ENCODE data around the gene PNLDC1. TPM values are rescaled to one million over a fixed set of nuclear protein-coding genes. Genes with fewer than 3 reads are reported as not detected.
A peak's percentile ranks its signal among the peaks of the same experiment; 100 is the strongest.
"Not testable (repeated sequence)": the region's sequence is repeated elsewhere in the genome, so short reads cannot be mapped to it uniquely, and the experiment has no call there.

Gene PNLDC1
- polyA plus RNA-seq, 1 donor, result 0.23 TPM

- no peak for DNase-seq (ENCODE audit: low read depth)
These were observed 21.5 kb upstream of the PNLDC1 start for GRCh38 chr6:159778542-159779103.

DNA sequence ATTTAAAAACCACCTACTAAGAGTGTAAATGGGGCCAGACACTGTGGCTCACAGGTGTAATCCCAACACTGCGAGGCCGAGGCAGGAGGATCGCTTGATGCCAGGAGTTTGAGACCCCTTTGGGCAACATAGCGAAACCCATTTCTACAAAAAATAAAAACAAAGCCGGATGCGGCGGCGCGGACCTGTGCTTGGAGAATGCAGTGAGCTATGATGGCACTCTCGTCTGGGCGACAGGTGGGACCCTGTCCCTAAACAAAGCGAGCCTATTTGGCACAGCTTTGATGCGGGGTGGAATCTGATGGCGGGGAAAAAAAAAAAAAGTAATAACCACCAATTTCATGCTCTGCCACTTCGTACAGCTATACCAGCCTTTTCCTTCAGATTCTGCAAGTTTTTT, 11.8 kb upstream of the PNLDC1 start:
- DNase-seq (ENCODE audit: low read depth), result no peak

- DNase-seq (ENCODE audit: low read depth), result peak; percentile 14
These were observed 11.2 kb upstream of the PNLDC1 start for GRCh38 chr6:159788753-159789376.

DNA sequence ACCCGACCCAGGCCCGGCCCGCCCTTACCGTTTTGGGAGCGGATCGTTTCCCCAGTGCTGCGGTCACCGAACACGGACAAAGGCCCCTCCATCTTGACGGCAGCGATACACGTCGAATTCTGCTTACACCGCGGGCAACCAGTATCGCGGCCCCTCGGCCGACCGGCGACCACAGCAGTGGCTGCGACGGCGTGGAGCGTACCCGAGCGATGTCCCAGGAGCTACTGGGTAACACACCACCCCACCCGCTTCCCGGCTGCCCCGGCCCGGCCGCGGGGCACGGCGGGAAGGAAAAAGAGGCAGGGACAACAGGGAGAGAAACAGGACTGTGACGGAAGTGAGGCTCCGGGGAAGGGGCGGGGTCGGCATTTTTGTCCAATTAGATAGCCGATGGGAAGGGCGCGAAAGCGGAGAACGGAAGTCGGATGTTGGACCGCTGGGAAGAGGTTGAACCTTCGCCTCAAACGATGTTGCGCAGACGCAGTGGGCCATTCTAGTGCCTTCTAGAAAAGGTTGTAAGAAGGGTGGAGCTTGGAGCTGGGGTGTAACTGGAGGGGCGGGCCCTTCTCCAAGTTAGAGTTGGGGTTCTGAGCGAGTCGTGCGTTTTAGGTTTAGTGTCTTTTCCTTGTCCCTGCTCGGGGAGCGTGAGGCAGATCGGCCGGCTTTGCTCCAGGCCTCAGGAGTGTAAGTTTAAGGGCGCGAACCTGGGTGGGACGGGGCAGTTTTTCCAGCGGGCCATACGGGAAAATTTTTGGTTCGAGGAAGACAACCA, 10.5 kb upstream of the PNLDC1 start, which contains the start of gene TCP1:
Gene TCP1, minus strand, starts transcription at position 226 of the 772 bp plus-strand sequence. Its CDS starts 134 bp downstream, at position 92.
- DNase-seq (ENCODE audit: low read depth), result peak; percentile 100

- peak; percentile 96 for DNase-seq (ENCODE audit: low read depth)
These were observed 9.7 kb upstream of the PNLDC1 start, which contains the start of gene MRPL18 for GRCh38 chr6:159790149-159790955. MRPL18 (plus strand) TSS chr6:159790467; CDS start chr6:159790588, 121 bp downstream.

DNA sequence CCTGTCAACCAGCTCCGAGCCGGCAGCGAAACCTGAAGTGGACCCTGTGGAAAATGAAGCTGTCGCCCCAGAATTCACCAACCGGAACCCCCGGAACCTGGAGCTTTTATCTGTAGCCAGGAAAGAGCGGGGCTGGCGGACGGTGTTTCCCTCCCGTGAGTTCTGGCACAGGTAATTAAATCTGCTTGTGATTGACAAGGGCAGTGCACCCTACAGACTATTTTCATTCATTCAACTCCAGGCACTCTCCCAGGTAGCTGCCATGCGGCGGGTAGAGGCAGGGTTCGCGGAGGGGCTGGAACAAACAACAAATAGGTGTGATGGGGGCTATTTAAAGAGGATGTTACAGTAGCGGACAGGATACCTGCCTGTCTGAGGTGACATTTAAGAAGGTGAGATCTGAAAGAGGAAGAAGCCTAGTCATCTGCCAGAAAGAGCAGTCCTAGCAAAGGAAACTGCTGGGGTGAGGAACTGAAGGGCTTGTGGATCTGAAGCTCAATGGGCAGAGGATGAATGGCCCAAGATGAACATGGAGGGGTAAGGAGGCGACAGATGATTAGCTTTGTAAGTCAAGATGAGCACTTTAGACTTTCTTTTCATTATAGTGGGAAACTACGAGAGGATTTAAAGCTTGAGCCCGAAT, 9.0 kb upstream of the PNLDC1 start:
- no peak for DNase-seq (ENCODE audit: low read depth)

- DNase-seq (ENCODE audit: low read depth), result not testable (repeated sequence)
These were observed 5.1 kb upstream of the PNLDC1 start for GRCh38 chr6:159794976-159795375.

DNA sequence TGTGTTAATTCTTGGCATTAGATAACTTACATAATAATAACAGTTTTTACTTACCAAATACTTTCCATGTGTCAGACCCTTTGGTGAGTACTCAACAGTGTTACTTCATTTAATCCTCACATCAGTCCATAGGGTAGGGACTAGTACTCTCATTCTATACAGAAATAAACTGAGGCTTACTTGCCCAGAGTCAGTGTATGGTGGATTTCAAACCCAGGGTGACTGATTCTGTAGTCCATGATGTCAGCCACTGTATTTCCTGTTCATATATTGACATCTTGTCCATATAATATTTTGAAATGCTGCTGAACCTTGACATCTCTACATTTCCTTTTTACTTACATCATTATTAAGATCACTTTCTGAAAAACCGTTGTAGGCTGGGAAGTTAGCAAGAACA, 2.5 kb upstream of the PNLDC1 start:
- DNase-seq (ENCODE audit: low read depth), result no peak

GRCh38 chr6:159801935-159802334, 1.9 kb downstream of the PNLDC1 start:
- no peak for DNase-seq (ENCODE audit: low read depth)

- DNase-seq (ENCODE audit: low read depth), result no peak
These were observed 4.4 kb downstream of the PNLDC1 start for GRCh38 chr6:159804504-159804903.

DNA sequence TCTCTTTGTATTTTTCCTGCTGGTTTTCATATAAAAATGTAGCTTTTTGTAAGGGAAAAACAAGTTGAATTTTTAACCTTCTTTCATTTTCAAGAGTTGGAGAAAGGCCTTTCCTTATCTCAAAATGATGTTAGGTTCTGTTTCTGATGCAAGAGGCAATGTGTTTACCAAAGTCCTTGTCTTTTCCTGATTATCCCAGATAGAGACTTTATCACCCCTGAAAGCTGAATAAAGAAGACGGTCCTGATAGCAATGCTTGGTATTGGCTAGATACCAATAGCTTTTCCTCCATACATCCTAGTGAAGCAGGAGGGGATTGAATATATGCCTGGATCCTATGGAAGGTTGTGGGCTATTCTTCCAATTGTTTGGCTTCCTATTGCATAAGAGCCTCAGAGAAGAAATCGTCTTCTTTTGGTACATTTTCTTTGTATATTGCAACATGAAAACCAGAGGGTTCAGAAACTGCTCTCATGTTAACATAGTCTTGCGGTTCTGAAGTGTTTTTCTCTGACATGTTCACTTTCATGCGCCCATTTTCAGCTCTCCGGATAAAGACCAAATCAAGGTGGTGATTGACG, 5.5 kb downstream of the PNLDC1 start:
- no peak for DNase-seq (ENCODE audit: low read depth)

DNA sequence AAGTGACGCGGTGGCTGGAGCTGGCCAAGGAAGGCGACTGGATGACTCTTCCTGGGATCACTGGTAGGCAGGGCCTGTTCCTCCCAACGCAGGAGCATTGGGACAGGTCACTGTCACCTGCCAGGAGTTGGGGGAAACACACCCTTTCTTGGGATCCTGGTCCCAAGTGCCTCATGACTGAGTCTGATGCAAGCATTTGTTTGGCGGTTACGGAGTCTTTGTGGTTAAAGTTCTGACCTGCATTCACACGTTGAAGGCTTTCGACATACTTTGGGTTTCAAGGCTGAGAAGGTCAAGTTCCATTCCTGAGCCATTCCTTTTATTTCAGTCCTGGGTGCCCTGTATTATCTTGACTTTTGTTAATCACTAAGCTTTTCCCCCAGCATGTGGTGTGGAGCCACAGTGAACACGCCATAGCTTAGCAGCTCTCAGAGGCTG, 6.0 kb downstream of the PNLDC1 start:
- DNase-seq (ENCODE audit: low read depth), result no peak

DNA sequence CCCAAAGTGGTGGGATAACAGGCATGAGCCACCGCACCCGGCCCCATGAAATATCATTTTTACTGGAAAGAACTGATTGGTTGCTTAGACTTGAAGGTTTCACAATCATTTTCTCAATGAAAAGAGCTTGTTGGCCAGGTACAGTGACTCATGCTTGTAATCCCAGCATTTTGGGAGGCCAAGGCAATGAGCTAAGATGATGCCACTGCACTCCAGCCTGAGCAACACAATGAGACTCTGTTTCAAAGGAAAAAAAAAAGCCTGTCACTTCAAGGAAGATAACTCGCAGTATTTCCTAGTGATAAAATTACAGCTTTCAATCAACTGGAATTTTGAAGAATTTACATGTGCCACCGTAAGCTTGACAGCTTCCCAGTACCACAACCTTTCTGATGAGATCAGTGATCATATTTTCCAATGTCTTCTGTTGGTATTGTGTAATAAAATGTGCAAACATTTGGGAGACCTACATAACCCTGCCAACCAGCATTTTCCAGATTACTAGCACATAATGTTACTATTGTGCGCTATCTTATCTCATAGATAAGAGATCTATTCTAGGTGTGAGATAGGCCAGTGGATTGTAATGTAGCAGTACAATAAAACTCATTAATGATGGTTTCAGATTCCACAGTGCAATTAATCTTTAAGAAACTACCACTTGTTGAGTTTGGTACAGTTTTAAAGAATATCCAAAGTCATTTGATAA, 7.2 kb downstream of the PNLDC1 start:
- no peak for DNase-seq (ENCODE audit: low read depth)

DNA sequence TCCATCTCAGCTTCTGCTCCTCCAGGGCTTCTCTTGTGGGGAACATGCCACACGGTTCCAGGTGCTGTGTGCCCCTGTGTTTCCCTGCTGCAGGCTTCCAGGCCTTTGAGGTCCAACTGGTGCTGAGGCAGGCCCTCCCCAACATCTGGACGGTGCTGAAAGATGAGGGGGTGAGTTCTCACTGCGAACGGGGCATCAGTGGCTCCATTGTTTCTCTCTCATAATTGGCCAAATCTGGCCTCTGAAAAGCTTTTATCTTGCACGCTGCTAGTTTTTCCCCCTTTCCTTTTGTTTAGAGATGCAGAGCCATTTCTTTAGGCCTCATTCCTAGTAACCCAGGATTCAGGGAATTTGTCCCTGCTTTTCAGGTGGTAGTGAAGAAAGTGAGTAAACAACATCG, 8.6 kb downstream of the PNLDC1 start:
- DNase-seq (ENCODE audit: low read depth), result no peak

GRCh38 chr6:159809149-159809548, 9.1 kb downstream of the PNLDC1 start:
- no peak for DNase-seq (ENCODE audit: low read depth)

DNA sequence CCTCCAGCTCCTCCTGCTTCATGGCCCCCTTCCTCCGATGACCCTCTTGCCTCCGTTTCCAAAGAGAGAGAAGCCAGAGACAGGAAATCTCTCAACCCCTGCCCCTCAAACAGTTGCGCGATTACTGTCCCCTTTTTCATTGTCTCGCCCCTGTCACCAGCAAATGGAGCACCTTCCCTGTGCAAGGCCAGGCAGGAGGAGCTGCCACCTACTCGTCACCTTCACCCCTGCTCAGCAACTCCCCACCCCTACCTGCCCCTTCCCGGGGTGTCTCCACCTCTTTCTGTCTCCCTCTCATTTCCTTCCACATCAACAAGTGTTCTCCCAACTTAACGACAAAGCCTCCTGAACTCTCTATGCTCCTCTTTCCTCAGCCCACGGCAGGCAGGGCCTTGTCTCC, 13.7 kb downstream of the PNLDC1 start:
- no peak for DNase-seq (ENCODE audit: low read depth)

DNA sequence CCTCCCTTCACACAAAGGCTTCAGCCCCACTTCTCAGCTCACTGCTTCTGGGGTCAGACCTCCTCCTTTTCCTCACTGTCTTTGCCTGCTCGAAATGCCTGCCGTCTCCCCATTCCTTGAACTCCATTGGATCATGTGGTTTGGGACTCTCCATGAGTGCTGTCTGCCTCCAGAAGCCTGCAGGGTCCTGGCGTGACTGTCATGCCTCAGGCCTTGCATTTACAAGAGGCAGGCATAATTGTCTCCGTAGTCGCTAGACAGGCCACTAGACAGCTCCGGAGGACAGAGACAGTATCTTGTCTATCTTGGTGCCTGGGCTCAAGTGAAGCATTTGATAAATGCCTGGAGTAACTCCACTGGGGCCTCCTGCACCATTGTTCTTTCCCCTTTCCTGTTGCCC, 15.3 kb downstream of the PNLDC1 start:
- DNase-seq (ENCODE audit: low read depth), result no peak

DNA sequence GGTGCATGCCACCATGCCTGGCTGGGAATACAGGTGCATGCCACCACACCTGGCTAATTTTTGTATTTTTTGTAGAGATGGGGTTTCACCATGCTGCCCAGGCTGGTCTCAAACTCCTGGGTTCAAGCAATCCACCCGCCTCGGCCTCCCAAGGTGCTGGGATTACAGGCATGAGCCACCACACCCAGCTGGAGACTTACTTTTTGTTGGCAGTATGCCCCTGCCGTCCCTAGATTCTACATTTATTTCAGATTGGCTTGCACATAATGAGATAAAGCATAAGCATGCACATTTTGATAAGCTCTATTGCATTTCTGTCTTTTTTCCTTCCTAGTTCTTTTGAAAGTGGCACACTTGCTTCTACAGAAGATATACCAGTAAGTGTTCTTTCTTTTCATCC, 16.7 kb downstream of the PNLDC1 start:
- DNase-seq (ENCODE audit: low read depth), result not testable (repeated sequence)

DNA sequence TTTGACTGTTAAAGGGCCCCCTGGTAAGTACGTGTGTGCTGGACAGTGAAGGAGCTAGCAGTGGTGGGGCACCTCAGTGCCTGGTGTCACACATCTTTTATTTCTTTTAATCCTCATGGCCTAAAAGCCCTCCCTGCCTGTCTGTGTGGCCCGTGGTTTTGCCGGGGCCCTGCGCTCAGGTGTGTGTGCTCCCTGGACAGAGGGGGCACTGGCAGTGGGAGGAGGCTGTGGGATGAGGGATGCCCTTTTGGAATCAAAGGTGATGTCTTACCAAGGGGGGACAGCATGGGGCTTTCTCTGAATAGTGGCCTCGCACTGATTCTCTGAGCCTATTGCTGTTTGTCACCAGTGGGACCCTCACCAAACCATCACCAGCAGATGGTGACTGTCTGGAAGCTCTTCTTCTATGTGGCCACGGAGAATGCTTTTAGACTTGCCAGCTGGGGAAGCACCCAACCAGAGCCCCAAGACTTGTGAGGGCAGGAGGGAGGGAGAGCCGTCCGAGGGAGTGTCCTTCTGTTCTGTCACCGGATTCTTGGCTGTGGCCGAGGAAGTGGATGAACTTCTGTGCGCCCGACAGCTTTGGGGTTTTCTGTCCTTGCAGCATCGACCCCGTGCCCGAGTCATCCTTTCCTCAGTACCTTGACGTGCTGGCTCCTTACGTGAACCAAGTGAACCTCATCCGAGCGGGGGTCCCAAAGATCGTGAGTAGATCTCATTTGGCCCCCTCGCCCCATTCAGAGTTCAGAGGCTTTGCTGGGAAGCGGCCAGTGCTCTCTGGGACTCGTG, 18.1 kb downstream of the PNLDC1 start:
- no peak for DNase-seq (ENCODE audit: low read depth)

- DNase-seq (ENCODE audit: low read depth), result no peak
These were observed 19.0 kb downstream of the PNLDC1 start for GRCh38 chr6:159819098-159819497.

Data from forelimb muscle (tissue), 1 donor.